ENCODE measurements around the gene PTGFRN. TPM values are rescaled to one million over a fixed set of nuclear protein-coding genes. Genes with fewer than 3 reads are reported as not detected.

The PTGFRN gene
- total RNA-seq, 2 donors from 2014 or later, result 2.2 to 6.4 TPM

DNA sequence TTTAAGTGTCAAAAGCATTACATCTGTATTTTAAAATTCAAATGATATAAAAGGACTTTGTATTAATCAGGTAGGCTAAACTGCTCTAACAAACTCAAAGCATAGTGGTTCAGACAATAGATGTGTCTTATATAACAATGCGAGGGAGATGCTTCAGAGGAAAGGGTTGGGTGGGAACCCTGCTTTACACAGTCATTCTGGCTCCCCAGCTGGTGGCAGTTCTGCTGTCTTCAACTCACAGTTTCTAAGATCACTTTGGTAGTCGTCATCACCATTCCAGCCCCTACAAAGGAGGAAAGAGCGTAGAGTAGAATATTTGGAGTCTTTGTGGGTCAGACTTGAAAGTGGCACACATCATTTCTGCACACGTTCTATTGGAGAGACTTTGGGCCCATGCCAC is 4.2 kb downstream of the PTGFRN start:
- DNase-seq (ENCODE audit: low spot score), result no peak
- Mint-ChIP-seq H3K4me3 (no peak overlapping the region), H3K9me3 (no peaks in the 10 kb centered on the region), H3K27me3 (peaks cover 5% of the 10 kb centered on the region in 2 donors), H3K27ac (no peak overlapping the region), H3K36me3 (no peaks in the 10 kb centered on the region), H3K4me1 (ENCODE audit: low read depth in 2 of 2) (peaks cover 3 to 5% of the 10 kb centered on the region in 2 donors)
- ATAC-seq, result no peak

GRCh38 chr1:116914667-116915066 is 5.0 kb downstream of the PTGFRN start:
- no peak overlapping the region for H3K4me3 Mint-ChIP-seq
- no peaks in the 10 kb centered on the region for H3K9me3 Mint-ChIP-seq
- no peaks in the 10 kb centered on the region for H3K4me1 Mint-ChIP-seq (ENCODE audit: low read depth in 2 of 2)
- no peak overlapping the region for H3K27ac Mint-ChIP-seq
- no peak for ATAC-seq
- no peak for DNase-seq (ENCODE audit: low spot score)
- H3K27me3 Mint-ChIP-seq, result no peaks in the 10 kb centered on the region
- H3K36me3 Mint-ChIP-seq, result no peaks in the 10 kb centered on the region

DNA sequence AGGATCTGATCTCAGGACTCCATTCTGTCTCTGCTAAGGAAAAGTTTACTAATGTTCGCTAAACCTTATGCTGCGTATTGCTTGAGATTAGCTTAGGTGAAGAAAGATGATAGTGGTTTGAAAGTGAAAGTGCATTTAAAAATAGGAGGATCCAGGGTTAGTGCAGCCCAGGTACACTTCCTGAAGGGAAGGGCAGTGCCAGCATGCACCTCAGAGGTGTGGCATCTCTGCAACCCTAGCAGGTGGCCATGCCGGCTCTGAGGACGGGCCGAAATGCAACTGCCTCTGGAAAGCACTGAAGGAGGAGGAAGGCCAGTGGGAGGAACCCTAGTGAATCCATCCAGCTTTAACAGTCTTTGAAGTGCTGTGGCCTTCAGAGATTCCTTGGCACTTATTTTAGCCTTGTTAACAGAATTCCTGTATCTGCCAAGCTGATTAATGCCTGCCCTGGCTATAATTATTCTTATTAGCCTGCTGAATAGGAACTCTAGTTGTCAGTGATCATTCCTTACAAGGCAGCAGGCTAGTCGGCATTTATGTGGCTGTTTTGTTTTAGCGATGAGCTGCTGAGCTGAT is 5.5 kb downstream of the PTGFRN start:
- no peak for ATAC-seq
- H3K27ac Mint-ChIP-seq, result no peak overlapping the region
- H3K36me3 Mint-ChIP-seq, result no peaks in the 10 kb centered on the region
- no peaks in the 10 kb centered on the region for H3K27me3 Mint-ChIP-seq
- no peaks in the 10 kb centered on the region for H3K9me3 Mint-ChIP-seq
- no peak overlapping the region for H3K4me3 Mint-ChIP-seq
- H3K4me1 Mint-ChIP-seq (ENCODE audit: low read depth in 2 of 2), result no peaks in the 10 kb centered on the region
- no peak for DNase-seq (ENCODE audit: low spot score)

GRCh38 chr1:116916002-116916401 is 6.3 kb downstream of the PTGFRN start:
- H3K36me3 Mint-ChIP-seq, result no peaks in the 10 kb centered on the region
- no peak overlapping the region for H3K27ac Mint-ChIP-seq
- no peaks in the 10 kb centered on the region for H3K27me3 Mint-ChIP-seq
- no peak overlapping the region for H3K4me3 Mint-ChIP-seq
- H3K9me3 Mint-ChIP-seq, result no peaks in the 10 kb centered on the region
- ATAC-seq (no peak), DNase-seq (ENCODE audit: low spot score) (no peak)
- H3K4me1 Mint-ChIP-seq (ENCODE audit: low read depth in 2 of 2), result no peaks in the 10 kb centered on the region

DNA sequence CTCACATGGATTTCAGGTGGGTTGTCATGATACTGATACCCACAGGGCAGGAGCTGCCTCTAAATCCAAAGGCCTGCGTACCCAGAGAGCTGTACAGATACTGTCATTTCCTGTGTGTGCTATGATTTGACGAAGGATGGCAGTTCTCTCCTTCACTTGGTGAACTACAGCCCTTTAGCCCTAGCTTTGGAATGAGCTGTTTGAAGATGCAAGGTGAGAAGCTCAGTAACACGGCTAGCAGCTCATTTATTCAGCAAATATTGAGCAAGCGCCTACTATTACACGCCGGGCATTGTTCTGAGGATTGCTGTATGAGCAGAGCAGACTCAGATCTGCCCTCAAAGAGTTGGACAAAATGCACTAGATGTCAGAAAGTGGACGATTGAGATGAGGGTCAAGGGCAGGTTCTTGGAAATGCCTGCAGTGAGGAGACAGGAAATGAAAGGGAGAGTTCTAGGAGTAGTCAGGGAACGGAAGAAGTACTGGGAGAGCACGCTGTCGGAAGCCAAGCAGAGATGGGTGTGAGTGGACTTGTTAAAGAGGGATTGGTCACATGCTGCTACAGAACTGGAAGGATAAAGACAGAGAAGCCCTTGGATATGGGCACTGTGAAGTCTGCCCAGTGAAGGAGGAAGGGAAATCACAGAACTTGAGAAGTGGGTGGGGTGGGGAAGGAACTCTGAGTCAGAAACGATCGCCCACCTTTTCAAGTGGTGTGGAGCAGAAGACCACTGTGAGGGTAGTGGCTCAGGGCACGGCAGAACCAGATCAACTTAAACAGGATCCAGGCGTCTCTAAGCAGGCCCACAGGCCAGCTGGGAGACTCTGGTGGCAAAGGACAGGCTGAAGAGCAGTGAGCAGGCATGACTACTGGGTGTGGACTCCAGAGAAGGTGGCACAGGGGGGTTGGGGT is 7.1 kb downstream of the PTGFRN start:
- DNase-seq (ENCODE audit: low spot score) (no peak), ATAC-seq (no peak)
- Mint-ChIP-seq H3K9me3 (no peaks in the 10 kb centered on the region), H3K27me3 (peaks cover 0 to 3% of the 10 kb centered on the region in 2 donors), H3K4me1 (ENCODE audit: low read depth in 2 of 2) (no peaks in the 10 kb centered on the region), H3K36me3 (no peaks in the 10 kb centered on the region), H3K27ac (no peak overlapping the region), H3K4me3 (no peak overlapping the region)

DNA sequence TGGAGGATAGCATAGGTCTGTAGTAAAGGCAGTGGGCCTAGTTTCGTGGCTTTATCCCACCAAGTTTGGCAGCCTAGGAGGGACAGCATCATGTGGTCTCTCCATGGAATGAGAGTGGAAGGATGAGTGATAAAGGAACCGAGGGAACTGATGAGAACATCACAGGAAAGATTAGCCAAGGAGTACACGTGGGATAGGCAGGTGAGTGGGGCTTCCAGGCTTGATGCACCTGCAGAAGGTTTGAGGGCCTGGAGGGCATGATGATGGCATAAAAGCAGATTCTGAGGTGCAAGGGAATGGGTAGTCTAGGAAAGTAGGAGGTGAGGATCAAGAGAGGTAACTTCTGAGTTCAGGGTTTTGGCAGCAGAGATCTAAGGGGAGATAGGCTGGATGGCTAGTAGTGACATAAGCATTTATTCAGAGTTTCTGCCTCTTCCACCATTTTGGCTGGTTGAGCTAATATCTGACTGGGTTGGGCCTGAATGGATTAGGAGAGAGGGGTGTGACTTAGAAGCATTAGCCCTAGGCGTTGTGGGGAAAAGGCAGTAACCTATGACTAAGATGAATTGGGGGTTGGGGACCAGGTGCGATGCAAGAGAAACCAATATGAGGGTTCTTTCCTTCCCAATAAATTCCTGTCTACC is 9.1 kb downstream of the PTGFRN start:
- H3K27me3 Mint-ChIP-seq, result peaks cover 4% of the 10 kb centered on the region in 2 donors
- no peak for ATAC-seq
- no peak overlapping the region for H3K4me3 Mint-ChIP-seq
- no peak for DNase-seq (ENCODE audit: low spot score)
- no peak overlapping the region for H3K27ac Mint-ChIP-seq
- H3K36me3 Mint-ChIP-seq, result no peaks in the 10 kb centered on the region
- no peaks in the 10 kb centered on the region for H3K4me1 Mint-ChIP-seq (ENCODE audit: low read depth in 2 of 2)
- H3K9me3 Mint-ChIP-seq, result no peaks in the 10 kb centered on the region

DNA sequence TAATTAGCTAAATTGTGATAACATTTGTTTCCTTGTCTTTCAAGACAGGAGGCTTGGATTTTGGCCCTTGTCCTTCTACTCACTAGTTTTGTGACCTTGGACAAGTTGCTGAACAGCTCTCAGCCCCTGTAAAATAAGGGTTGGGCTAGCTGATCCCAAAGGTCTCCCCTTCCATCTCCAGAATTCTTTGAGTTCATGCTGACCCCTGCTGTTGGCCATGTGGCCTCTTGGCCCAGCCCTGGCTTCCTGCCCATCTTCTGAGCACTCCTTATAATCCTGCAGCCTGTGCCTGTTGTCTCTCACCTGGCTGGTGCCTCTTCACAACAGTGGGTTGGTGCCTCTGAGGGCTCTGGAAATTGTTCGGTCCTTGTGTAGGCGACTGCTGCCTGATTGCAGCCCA is 10.1 kb downstream of the PTGFRN start:
- ATAC-seq (peak in 1 of 2 donors; percentile 28), DNase-seq (ENCODE audit: low spot score) (no peak)
- Mint-ChIP-seq H3K4me3 (no peak overlapping the region), H3K4me1 (ENCODE audit: low read depth in 2 of 2) (no peaks in the 10 kb centered on the region), H3K27ac (no peak overlapping the region), H3K9me3 (no peaks in the 10 kb centered on the region), H3K36me3 (no peaks in the 10 kb centered on the region), H3K27me3 (peaks cover 4% of the 10 kb centered on the region in 2 donors)

GRCh38 chr1:116920211-116920610 is 10.5 kb downstream of the PTGFRN start:
- no peak overlapping the region for H3K27ac Mint-ChIP-seq
- no peaks in the 10 kb centered on the region for H3K36me3 Mint-ChIP-seq
- peaks cover 4% of the 10 kb centered on the region in 2 donors for H3K27me3 Mint-ChIP-seq
- H3K9me3 Mint-ChIP-seq, result no peaks in the 10 kb centered on the region
- DNase-seq (ENCODE audit: low spot score), result no peak
- H3K4me3 Mint-ChIP-seq, result no peak overlapping the region
- ATAC-seq, result no peak
- no peaks in the 10 kb centered on the region for H3K4me1 Mint-ChIP-seq (ENCODE audit: low read depth in 2 of 2)

- H3K27ac Mint-ChIP-seq, result no peak overlapping the region
- no peaks in the 10 kb centered on the region for H3K4me1 Mint-ChIP-seq (ENCODE audit: low read depth in 2 of 2)
- no peak overlapping the region for H3K4me3 Mint-ChIP-seq
- peaks cover 4% of the 10 kb centered on the region in 2 donors for H3K27me3 Mint-ChIP-seq
- DNase-seq (ENCODE audit: low spot score) (no peak), ATAC-seq (no peak)
- H3K9me3 Mint-ChIP-seq, result no peaks in the 10 kb centered on the region
- H3K36me3 Mint-ChIP-seq, result no peaks in the 10 kb centered on the region
Measured at GRCh38 chr1:116921301-116921885, 11.7 kb downstream of the PTGFRN start.

DNA sequence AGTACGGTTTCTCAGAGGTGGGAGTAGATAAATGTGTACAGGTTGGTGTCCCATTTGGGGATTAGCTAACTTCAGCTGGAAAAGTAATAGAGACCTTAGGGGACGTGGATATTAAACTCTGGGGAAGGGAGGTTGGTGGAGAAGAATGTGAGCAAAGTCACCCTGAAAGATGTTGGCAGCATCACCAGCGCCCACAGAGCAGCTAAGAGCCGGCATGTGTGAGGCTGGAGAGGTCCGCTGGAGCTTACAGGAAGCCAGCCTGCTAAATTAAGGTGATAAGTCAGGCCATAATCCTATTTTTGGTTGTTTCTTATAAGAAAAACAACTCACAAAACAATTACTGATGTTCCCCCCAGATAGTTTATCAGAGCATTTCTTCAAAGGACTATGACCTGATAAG is 12.2 kb downstream of the PTGFRN start:
- Mint-ChIP-seq H3K36me3 (no peaks in the 10 kb centered on the region), H3K27ac (no peak overlapping the region), H3K27me3 (peaks cover 4% of the 10 kb centered on the region in 2 donors), H3K4me3 (no peak overlapping the region), H3K9me3 (no peaks in the 10 kb centered on the region), H3K4me1 (ENCODE audit: low read depth in 2 of 2) (no peaks in the 10 kb centered on the region)
- DNase-seq (ENCODE audit: low spot score) (no peak), ATAC-seq (no peak)

GRCh38 chr1:116923421-116923820 is 13.7 kb downstream of the PTGFRN start:
- no peaks in the 10 kb centered on the region for H3K36me3 Mint-ChIP-seq
- H3K9me3 Mint-ChIP-seq, result no peaks in the 10 kb centered on the region
- DNase-seq (ENCODE audit: low spot score) (no peak), ATAC-seq (no peak)
- no peak overlapping the region for H3K4me3 Mint-ChIP-seq
- no peak overlapping the region for H3K27ac Mint-ChIP-seq
- H3K27me3 Mint-ChIP-seq, result peaks cover 4% of the 10 kb centered on the region in 2 donors
- H3K4me1 Mint-ChIP-seq (ENCODE audit: low read depth in 2 of 2), result no peaks in the 10 kb centered on the region

DNA sequence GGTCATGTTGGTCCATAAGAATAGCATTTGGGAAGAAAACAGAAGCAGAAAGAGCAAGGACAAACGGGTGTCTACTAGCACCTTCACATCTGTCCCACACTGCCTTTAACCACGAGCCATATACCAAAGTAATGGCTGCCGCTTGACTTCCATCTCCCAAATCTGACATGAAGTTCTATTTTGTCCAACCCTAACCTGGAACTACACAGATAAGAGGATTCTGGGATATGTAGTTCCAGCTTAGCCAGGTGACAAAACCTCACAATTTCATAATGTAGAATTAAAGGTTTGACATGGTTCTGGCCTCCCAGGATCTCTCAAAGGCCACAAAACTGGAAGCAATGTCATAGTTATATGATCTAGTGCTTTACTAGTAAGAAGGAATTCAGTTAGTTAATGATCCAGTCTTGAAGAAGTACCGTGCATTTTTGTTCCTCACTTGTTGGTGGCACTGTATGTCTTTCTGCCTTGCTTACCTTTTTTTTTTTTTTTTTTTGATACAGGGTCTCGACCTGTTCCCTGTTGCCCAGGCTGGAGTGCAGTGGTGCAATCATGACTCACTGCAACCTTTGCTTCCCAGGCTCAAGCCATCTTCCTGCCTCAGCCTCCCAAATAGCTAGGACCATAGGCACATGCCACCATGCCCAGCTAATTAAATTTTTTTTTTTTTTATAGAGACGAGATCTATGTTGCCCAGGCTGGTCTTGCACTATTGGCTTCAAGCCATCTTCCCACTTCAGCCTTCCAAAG is 17.5 kb downstream of the PTGFRN start:
- Mint-ChIP-seq H3K36me3 (no peaks in the 10 kb centered on the region), H3K4me1 (ENCODE audit: low read depth in 2 of 2) (no peaks in the 10 kb centered on the region), H3K27ac (no peak overlapping the region), H3K27me3 (peaks cover 0 to 4% of the 10 kb centered on the region in 2 donors), H3K4me3 (no peak overlapping the region), H3K9me3 (no peaks in the 10 kb centered on the region)
- DNase-seq (ENCODE audit: low spot score) (no peak), ATAC-seq (no peak)

DNA sequence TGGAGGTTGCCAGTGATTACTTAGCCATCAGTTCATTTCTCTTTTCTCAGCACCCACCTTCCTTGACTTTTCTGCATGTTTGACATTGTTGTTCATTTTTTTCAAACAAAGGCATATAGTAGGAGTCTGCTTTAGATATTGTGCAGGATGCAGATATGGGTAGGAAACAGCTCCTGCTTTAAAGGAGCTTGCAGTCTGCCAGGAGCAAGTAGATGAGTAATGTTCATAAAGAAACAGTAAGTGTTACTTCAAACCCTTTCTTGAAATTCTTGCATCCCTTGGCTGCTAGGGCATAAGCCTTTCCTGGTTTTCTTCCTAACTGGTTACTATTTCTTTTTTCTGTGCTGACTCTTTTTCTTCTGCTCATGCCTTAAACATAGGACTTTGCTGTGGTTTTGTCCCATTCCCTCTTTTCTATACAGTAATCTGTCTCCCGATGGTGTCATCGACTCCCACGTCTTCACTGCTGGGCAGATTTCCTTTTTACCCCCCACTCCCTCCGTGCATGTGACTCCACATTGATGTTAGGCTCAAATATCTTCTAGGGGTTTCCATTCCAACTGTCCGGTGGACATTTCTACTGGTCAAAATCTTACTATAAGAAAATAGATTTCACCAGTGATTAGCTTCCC is 20.4 kb downstream of the PTGFRN start:
- peaks cover 14 to 19% of the 10 kb centered on the region in 2 donors for H3K4me1 Mint-ChIP-seq (ENCODE audit: low read depth in 2 of 2)
- no peak overlapping the region for H3K4me3 Mint-ChIP-seq
- H3K9me3 Mint-ChIP-seq, result no peaks in the 10 kb centered on the region
- DNase-seq (ENCODE audit: low spot score), result no peak
- H3K27me3 Mint-ChIP-seq, result no peaks in the 10 kb centered on the region
- H3K36me3 Mint-ChIP-seq, result no peaks in the 10 kb centered on the region
- ATAC-seq, result no peak
- H3K27ac Mint-ChIP-seq, result no peak overlapping the region
